ENCODE measurements around the gene ALPP.
A peak's percentile ranks its signal among the peaks of the same experiment; 100 is the strongest.
"Not testable (repeated sequence)": the region's sequence is repeated elsewhere in the genome, so short reads cannot be mapped to it uniquely, and the experiment has no call there.

Gene ALPP

GRCh38 chr2:232418056-232418455 is 39.5 kb downstream of the ALPP start:
- H3K27ac ChIP-seq (ENCODE audit: low read depth, low read length) = no peak overlapping the region
- H3K36me3 ChIP-seq (ENCODE audit: control insufficient read depth in 1 of 2, insufficient read depth in 2 of 2, low read length in 2 of 2) = no peaks in the 10 kb centered on the region
- H3K9me3 ChIP-seq (ENCODE audit: control insufficient read depth in 1 of 2, low read length in 2 of 2) = peaks cover 0 to 6% of the 10 kb centered on the region in 2 donors
- H3K4me1 ChIP-seq (ENCODE audit: control insufficient read depth in 1 of 2, insufficient read depth in 2 of 2, low read length in 2 of 2) = peaks cover 0 to 20% of the 10 kb centered on the region in 2 donors
- no peak overlapping the region for H3K9ac ChIP-seq (ENCODE audit: low read depth in 1 of 2, low read length in 2 of 2)
- no peak overlapping the region for H3K4me3 ChIP-seq (ENCODE audit: low read depth in 1 of 2, low read length in 2 of 2)
- H3K27me3 ChIP-seq (ENCODE audit: control insufficient read depth in 1 of 2, insufficient read depth in 2 of 2, low read length in 2 of 2) = peaks cover 50 to 57% of the 10 kb centered on the region in 2 donors

GRCh38 chr2:232418466-232419244 is 40.1 kb downstream of the ALPP start:
- Histone ChIP-seq H3K9ac (ENCODE audit: low read depth in 1 of 2, low read length in 2 of 2) (no peak overlapping the region), H3K9me3 (ENCODE audit: control insufficient read depth in 1 of 2, low read length in 2 of 2) (peaks cover 0 to 6% of the 10 kb centered on the region in 2 donors), H3K4me3 (ENCODE audit: low read depth in 1 of 2, low read length in 2 of 2) (peak overlapping the region; percentile 40 to 47), H3K27ac (ENCODE audit: low read depth, low read length) (no peak overlapping the region), H3K36me3 (ENCODE audit: control insufficient read depth in 1 of 2, insufficient read depth in 2 of 2, low read length in 2 of 2) (no peaks in the 10 kb centered on the region), H3K27me3 (ENCODE audit: control insufficient read depth in 1 of 2, insufficient read depth in 2 of 2, low read length in 2 of 2) (peaks cover 47 to 57% of the 10 kb centered on the region in 2 donors), H3K4me1 (ENCODE audit: control insufficient read depth in 1 of 2, insufficient read depth in 2 of 2, low read length in 2 of 2) (peaks cover 0 to 20% of the 10 kb centered on the region in 2 donors)

- H3K9ac ChIP-seq (ENCODE audit: low read depth in 1 of 2, low read length in 2 of 2) = no peak overlapping the region
- H3K27ac ChIP-seq (ENCODE audit: low read depth, low read length) = no peak overlapping the region
- peaks cover 0 to 6% of the 10 kb centered on the region in 2 donors for H3K9me3 ChIP-seq (ENCODE audit: control insufficient read depth in 1 of 2, low read length in 2 of 2)
- peaks cover 0 to 20% of the 10 kb centered on the region in 2 donors for H3K4me1 ChIP-seq (ENCODE audit: control insufficient read depth in 1 of 2, insufficient read depth in 2 of 2, low read length in 2 of 2)
- H3K27me3 ChIP-seq (ENCODE audit: control insufficient read depth in 1 of 2, insufficient read depth in 2 of 2, low read length in 2 of 2) = peaks cover 50 to 57% of the 10 kb centered on the region in 2 donors
- no peaks in the 10 kb centered on the region for H3K36me3 ChIP-seq (ENCODE audit: control insufficient read depth in 1 of 2, insufficient read depth in 2 of 2, low read length in 2 of 2)
- H3K4me3 ChIP-seq (ENCODE audit: low read depth in 1 of 2, low read length in 2 of 2) = no peak overlapping the region
Observed at GRCh38 chr2:232419245-232420072, 40.9 kb downstream of the ALPP start.

GRCh38 chr2:232420073-232420454 is 41.5 kb downstream of the ALPP start:
- H3K27me3 ChIP-seq (ENCODE audit: control insufficient read depth in 1 of 2, insufficient read depth in 2 of 2, low read length in 2 of 2) = peaks cover 50 to 57% of the 10 kb centered on the region in 2 donors
- H3K36me3 ChIP-seq (ENCODE audit: control insufficient read depth in 1 of 2, insufficient read depth in 2 of 2, low read length in 2 of 2) = no peaks in the 10 kb centered on the region
- peaks cover 0 to 6% of the 10 kb centered on the region in 2 donors for H3K9me3 ChIP-seq (ENCODE audit: control insufficient read depth in 1 of 2, low read length in 2 of 2)
- H3K4me1 ChIP-seq (ENCODE audit: control insufficient read depth in 1 of 2, insufficient read depth in 2 of 2, low read length in 2 of 2) = peaks cover 0 to 20% of the 10 kb centered on the region in 2 donors
- H3K9ac ChIP-seq (ENCODE audit: low read depth in 1 of 2, low read length in 2 of 2) = no peak overlapping the region
- H3K4me3 ChIP-seq (ENCODE audit: low read depth in 1 of 2, low read length in 2 of 2) = no peak overlapping the region
- H3K27ac ChIP-seq (ENCODE audit: low read depth, low read length) = no peak overlapping the region

- H3K9ac ChIP-seq (ENCODE audit: low read depth in 1 of 2, low read length in 2 of 2) = no peak overlapping the region
- H3K27me3 ChIP-seq (ENCODE audit: control insufficient read depth in 1 of 2, insufficient read depth in 2 of 2, low read length in 2 of 2) = peaks cover 50 to 57% of the 10 kb centered on the region in 2 donors
- peaks cover 0 to 6% of the 10 kb centered on the region in 2 donors for H3K9me3 ChIP-seq (ENCODE audit: control insufficient read depth in 1 of 2, low read length in 2 of 2)
- H3K4me1 ChIP-seq (ENCODE audit: control insufficient read depth in 1 of 2, insufficient read depth in 2 of 2, low read length in 2 of 2) = peaks cover 0 to 20% of the 10 kb centered on the region in 2 donors
- H3K27ac ChIP-seq (ENCODE audit: low read depth, low read length) = no peak overlapping the region
- no peak overlapping the region for H3K4me3 ChIP-seq (ENCODE audit: low read depth in 1 of 2, low read length in 2 of 2)
- no peaks in the 10 kb centered on the region for H3K36me3 ChIP-seq (ENCODE audit: control insufficient read depth in 1 of 2, insufficient read depth in 2 of 2, low read length in 2 of 2)
Observed at GRCh38 chr2:232420463-232421188, 42.1 kb downstream of the ALPP start.

- no peak overlapping the region for H3K9ac ChIP-seq (ENCODE audit: low read depth in 1 of 2, low read length in 2 of 2)
- no peak overlapping the region for H3K4me3 ChIP-seq (ENCODE audit: low read depth in 1 of 2, low read length in 2 of 2)
- peaks cover 0 to 20% of the 10 kb centered on the region in 2 donors for H3K4me1 ChIP-seq (ENCODE audit: control insufficient read depth in 1 of 2, insufficient read depth in 2 of 2, low read length in 2 of 2)
- no peaks in the 10 kb centered on the region for H3K36me3 ChIP-seq (ENCODE audit: control insufficient read depth in 1 of 2, insufficient read depth in 2 of 2, low read length in 2 of 2)
- H3K9me3 ChIP-seq (ENCODE audit: control insufficient read depth in 1 of 2, low read length in 2 of 2) = peaks cover 0 to 6% of the 10 kb centered on the region in 2 donors
- H3K27ac ChIP-seq (ENCODE audit: low read depth, low read length) = no peak overlapping the region
- peaks cover 50 to 56% of the 10 kb centered on the region in 2 donors for H3K27me3 ChIP-seq (ENCODE audit: control insufficient read depth in 1 of 2, insufficient read depth in 2 of 2, low read length in 2 of 2)
Observed at GRCh38 chr2:232421189-232421785, 42.7 kb downstream of the ALPP start.

- Histone ChIP-seq H3K4me3 (ENCODE audit: low read depth in 1 of 2, low read length in 2 of 2) (no peak overlapping the region), H3K9ac (ENCODE audit: low read depth in 1 of 2, low read length in 2 of 2) (no peak overlapping the region), H3K9me3 (ENCODE audit: control insufficient read depth in 1 of 2, low read length in 2 of 2) (peaks cover 0 to 6% of the 10 kb centered on the region in 2 donors), H3K4me1 (ENCODE audit: control insufficient read depth in 1 of 2, insufficient read depth in 2 of 2, low read length in 2 of 2) (peaks cover 0 to 20% of the 10 kb centered on the region in 2 donors), H3K36me3 (ENCODE audit: control insufficient read depth in 1 of 2, insufficient read depth in 2 of 2, low read length in 2 of 2) (no peaks in the 10 kb centered on the region), H3K27me3 (ENCODE audit: control insufficient read depth in 1 of 2, insufficient read depth in 2 of 2, low read length in 2 of 2) (peaks cover 48 to 50% of the 10 kb centered on the region in 2 donors), H3K27ac (ENCODE audit: low read depth, low read length) (no peak overlapping the region)
Observed at GRCh38 chr2:232422051-232422450, 43.5 kb downstream of the ALPP start.

- not testable (repeated sequence) for H3K36me3 ChIP-seq (ENCODE audit: control insufficient read depth in 1 of 2, insufficient read depth in 2 of 2, low read length in 2 of 2); H3K9me3 ChIP-seq (ENCODE audit: control insufficient read depth in 1 of 2, low read length in 2 of 2); H3K9ac ChIP-seq (ENCODE audit: low read depth in 1 of 2, low read length in 2 of 2); H3K27ac ChIP-seq (ENCODE audit: low read depth, low read length); H3K4me3 ChIP-seq (ENCODE audit: low read depth in 1 of 2, low read length in 2 of 2)
- Histone ChIP-seq H3K4me1 (ENCODE audit: control insufficient read depth in 1 of 2, insufficient read depth in 2 of 2, low read length in 2 of 2) (peaks cover 0 to 20% of the 10 kb centered on the region in 2 donors), H3K27me3 (ENCODE audit: control insufficient read depth in 1 of 2, insufficient read depth in 2 of 2, low read length in 2 of 2) (peaks cover 39 to 44% of the 10 kb centered on the region in 2 donors)
Observed at GRCh38 chr2:232422996-232423395, 44.4 kb downstream of the ALPP start.

GRCh38 chr2:232423407-232423806 is 44.9 kb downstream of the ALPP start:
- not testable (repeated sequence) for H3K9me3 ChIP-seq (ENCODE audit: control insufficient read depth in 1 of 2, low read length in 2 of 2); H3K9ac ChIP-seq (ENCODE audit: low read depth in 1 of 2, low read length in 2 of 2); H3K4me3 ChIP-seq (ENCODE audit: low read depth in 1 of 2, low read length in 2 of 2); H3K36me3 ChIP-seq (ENCODE audit: control insufficient read depth in 1 of 2, insufficient read depth in 2 of 2, low read length in 2 of 2); H3K27ac ChIP-seq (ENCODE audit: low read depth, low read length)
- H3K27me3 ChIP-seq (ENCODE audit: control insufficient read depth in 1 of 2, insufficient read depth in 2 of 2, low read length in 2 of 2) = peaks cover 35 to 40% of the 10 kb centered on the region in 2 donors
- peaks cover 0 to 19% of the 10 kb centered on the region in 2 donors for H3K4me1 ChIP-seq (ENCODE audit: control insufficient read depth in 1 of 2, insufficient read depth in 2 of 2, low read length in 2 of 2)

Measured in duodenal mucosa (tissue), 2 donors.